ENCODE data around the gene MAGEB2.
"Not testable (repeated sequence)": the region's sequence is repeated elsewhere in the genome, so short reads cannot be mapped to it uniquely, and the experiment has no call there.

Gene MAGEB2, protein sequence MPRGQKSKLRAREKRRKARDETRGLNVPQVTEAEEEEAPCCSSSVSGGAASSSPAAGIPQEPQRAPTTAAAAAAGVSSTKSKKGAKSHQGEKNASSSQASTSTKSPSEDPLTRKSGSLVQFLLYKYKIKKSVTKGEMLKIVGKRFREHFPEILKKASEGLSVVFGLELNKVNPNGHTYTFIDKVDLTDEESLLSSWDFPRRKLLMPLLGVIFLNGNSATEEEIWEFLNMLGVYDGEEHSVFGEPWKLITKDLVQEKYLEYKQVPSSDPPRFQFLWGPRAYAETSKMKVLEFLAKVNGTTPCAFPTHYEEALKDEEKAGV

DNA sequence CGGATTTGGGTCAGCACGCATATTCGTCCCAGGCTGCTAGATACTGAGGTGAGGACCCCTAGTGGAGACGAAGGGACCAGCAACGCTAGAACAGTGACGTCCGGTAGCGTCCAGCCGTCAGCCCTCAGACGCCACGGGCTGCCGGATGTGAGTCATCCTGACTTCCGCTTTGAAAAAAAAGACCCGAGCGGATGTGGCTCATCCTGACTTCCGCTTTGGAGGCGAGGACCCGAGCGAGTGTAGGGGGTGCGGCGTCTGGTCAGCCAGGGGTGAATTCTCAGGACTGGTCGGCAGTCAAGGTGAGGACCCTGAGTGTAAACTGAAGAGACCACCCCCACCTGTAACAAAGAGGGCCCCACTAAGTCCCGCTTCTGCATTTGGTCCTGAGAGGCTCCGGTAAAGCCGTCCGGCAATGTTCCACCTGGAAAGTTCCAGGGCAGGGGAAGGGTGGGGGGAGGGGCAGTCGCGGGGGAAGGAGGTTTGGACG, at the start of gene MAGEB2:
TSS of gene MAGEB2 (plus strand) at position 207 of the 487 bp plus-strand sequence. CDS start 3,018 bp downstream, outside the sequence.
- DNase-seq = no peak

- no peak for DNase-seq
Observed at GRCh38 chrX:30170900-30171299, 44.5 kb upstream of the MAGEB2 start.

GRCh38 chrX:30181353-30181752, 34.0 kb upstream of the MAGEB2 start:
- no peak for DNase-seq

GRCh38 chrX:30183554-30183953, 31.8 kb upstream of the MAGEB2 start:
- DNase-seq = no peak

DNA sequence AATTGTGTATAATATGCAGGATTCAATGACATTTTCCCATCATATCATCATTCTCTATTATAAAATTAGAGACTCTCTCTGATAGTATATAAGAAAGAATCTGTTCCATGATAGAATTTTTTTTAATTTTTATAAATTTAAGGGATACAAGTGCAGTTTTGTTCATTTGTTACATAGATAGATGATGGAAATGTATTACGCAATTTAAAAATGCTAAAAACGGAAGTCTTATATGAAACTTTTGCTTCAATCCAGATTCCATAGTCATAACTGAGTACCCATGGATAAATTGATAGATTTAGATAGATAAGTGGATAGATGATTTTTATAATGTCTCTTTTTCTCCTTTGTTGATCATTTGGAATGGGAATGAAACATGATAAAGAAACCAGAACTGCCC, 24.9 kb upstream of the MAGEB2 start:
- no peak for DNase-seq

GRCh38 chrX:30193910-30194309, 21.5 kb upstream of the MAGEB2 start:
- not testable (repeated sequence) for DNase-seq

- no peak for DNase-seq
Observed at GRCh38 chrX:30196322-30196721, 19.0 kb upstream of the MAGEB2 start.

DNA sequence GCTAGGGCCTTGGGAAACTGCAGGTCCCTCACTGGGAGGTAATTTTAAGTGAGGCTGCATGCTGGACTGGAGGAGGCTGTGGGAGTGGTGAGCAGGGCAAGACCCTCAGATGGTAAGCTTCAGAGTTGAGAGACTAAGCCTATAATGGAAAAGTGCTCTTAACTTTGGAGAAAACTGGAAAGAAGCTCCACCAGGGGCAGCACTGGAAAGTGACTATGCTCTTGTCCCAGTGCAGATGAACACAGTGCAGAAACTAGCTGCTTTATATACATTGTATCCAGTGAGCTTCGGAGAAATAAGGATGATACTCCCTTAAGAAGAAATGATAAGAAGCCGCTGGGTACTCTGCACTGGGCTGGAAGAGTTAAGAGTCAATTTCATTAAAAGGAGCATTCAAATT, 3.2 kb upstream of the MAGEB2 start:
- DNase-seq = no peak

DNA sequence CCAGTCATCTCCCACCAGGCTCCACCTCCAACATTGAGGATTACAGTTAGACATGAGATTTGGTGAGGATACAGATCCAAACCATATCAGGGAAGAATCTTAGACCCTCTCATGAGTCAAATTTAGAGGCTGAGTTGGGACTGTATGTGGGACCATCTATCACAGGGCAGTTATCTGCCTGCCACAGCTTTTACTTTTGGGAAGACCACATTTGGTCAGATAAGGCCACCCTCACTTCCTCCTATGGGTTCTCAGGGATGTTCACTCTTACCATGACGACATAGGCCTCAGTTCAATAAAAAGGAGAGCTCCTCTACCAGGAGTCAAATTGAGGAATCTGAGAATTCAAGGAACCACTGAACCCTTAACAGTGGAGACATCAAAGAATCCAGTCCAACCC, 2.1 kb downstream of the MAGEB2 start:
- DNase-seq = no peak

DNA sequence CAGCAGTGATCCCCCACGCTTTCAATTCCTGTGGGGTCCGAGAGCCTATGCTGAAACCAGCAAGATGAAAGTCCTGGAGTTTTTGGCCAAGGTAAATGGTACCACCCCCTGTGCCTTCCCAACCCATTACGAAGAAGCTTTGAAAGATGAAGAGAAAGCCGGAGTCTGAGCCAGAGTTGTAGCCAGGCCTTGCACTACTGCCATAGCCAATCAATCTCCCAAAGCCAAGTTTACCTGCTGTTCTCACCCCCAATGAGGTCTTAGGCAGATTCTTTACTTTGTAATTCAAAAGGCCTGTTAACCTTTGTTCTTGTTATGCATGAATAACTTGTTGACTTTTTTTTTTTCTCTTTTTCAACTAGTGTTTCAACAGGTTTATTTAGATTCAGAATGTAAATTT, 4.0 kb downstream of the MAGEB2 start:
- DNase-seq = no peak

- no peak for DNase-seq
Observed at GRCh38 chrX:30220661-30221060, 5.3 kb downstream of the MAGEB2 start.

DNA sequence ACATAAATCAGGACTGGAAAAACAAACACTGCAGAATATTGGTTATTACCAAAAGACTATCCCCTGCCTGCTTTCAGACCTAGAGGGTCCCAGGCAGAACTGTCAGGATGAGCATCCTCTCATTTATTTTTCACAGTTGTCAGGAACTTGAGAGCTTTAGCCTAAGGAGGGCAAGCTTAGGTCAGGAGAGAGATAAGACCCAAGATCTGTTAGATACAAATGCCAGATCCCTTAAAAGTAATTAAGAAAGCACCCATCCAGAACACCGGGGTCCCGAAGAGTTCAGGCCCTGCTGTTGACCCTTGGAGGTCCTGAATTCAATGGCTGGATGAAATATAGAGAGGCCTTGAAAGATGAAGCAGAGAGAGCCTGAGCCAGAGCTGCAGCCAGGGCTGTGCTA, 9.2 kb downstream of the MAGEB2 start:
- no peak for DNase-seq

DNA sequence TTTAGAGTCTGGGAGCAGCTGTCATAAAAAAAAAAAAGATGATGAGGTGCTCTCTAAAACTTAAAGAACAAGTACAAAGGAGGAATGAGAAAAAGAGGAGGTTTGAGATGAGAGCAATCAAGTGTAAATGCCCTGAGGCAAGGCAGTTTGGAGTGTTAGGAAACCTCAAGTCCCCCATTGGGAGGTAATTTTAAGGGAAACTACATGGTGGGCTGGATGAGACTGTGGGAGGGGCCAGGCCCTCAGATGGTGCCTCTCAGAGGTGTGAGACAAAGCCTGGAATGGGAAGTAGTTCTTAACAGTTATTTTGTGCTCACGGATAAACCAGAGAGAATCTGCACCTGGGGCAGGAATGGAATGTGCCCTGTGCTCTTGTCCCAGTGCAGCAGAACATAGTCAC, 13.2 kb downstream of the MAGEB2 start:
- DNase-seq = no peak

- no peak for DNase-seq
Observed at GRCh38 chrX:30230395-30230794, 15.0 kb downstream of the MAGEB2 start, which contains the start of gene MAGEB3. Gene MAGEB3 (plus strand): TSS chrX:30230657. CDS start chrX:30235925, 5,268 bp downstream.

DNA sequence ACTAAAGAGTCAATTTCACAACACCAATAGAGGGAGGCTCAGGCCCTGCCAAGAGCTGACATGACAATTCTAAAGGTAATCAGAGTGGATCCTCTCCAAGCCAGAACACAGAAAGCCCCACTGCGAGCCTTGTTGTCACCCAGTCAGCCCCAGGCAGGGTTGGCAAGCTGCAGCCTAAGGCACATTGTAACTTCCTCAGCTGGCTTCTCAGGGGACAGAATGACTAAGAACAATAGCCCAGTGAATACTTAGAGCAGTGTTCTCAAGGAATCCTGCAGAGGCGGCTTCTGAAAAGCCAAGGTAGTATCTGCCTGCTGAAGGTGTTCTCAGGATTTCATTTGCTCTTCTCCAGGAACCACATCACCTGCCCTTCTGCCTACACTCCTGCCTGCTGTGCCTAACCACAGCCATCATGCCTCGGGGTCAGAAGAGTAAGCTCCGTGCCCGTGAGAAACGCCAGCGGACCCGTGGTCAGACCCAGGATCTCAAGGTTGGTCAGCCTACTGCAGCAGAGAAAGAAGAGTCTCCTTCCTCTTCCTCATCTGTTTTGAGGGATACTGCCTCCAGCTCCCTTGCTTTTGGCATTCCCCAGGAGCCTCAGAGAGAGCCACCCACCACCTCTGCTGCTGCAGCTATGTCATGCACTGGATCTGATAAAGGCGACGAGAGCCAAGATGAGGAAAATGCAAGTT, 26.5 kb downstream of the MAGEB2 start, which contains the start of gene MAGEB4:
TSS of gene MAGEB4 (plus strand) at position 277 of the 692 bp plus-strand sequence. CDS start at position 413, 136 bp downstream.
- no peak for DNase-seq

DNA sequence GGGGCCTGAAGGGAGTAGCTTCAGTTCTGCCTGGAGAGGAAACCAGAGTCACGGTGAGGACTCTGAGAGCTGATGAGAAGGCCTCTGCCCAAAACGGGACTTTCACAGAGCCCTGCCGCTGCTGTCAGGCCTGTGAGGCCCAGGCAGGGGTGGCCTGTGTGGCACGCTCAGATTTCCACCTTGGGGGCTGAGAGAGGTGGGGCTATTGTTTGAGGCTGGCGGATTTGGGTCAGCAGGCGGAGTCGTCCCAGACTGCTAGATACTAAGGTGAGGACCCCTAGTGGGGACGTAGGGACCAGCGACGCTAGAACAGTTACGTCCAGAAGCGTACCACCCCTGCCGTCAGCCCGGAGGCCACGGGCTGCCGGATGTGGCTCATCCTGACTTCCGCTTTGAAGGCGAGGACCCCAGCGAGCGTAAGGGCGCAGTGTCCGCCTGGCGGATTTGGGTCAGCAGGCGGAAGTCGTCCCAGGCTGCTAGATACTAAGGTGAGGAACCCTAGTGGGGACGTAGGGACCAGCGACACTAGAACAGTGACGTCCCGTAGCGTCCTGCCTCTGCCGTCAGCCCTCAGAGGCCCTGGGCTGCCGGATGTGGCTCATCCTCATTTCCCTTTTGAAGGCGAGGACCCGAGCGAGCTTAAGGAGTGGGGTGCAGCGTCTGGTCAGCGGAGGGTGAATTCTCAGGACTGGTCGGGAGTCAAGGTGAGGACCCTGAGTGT, 31.6 kb downstream of the MAGEB2 start, which contains the start of gene MAGEB1:
TSS of gene MAGEB1 (plus strand) at position 378 of the 721 bp plus-strand sequence. CDS start 3,348 bp downstream, outside the sequence.
- DNase-seq = no peak

DNA sequence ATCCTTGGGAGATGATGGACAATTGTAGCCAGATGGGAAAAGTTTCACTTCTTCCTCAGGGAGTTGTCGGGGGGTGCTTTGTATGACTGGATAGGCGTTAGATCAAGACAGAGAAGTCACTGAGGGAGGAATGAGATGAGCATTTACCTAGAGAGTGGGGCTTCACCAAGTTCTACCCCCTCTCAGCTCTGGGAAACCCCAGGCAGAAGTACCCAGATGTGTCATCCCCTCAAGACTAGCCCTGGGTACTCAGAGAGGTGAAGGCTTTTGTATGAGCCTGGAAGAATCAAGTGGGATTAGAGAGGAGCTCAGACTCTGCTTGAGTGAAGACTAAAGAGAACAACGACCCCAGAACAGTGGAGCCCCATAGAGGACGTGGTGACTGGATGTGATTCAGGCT, 33.5 kb downstream of the MAGEB2 start:
- DNase-seq = no peak

- no peak for DNase-seq
Observed at GRCh38 chrX:30253257-30253656, 37.9 kb downstream of the MAGEB2 start.

GRCh38 chrX:30259927-30260326, 44.6 kb downstream of the MAGEB2 start:
- no peak for DNase-seq

DNA sequence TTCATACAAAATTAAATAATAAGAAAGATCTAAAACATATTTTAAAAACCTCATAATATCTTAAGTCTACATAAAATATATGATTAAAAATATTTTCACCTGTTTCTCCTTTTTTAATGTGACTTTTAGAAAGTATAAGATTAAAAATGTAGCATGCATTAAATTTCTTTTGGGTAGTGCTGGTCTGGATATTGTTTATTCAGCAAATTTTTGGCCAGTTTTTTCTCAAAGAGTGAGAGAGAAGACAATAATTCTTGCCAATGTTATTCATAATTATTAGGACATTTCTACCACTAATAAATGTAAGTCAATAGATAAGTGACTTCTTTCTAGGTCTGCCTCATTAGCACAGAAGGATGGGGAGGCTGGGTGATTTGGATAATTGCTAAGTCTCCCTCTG, 45.6 kb downstream of the MAGEB2 start:
- no peak for DNase-seq

- no peak for DNase-seq
Observed at GRCh38 chrX:30262763-30263162, 47.4 kb downstream of the MAGEB2 start.
